ENCODE data around the gene PIK3CB. TPM values are rescaled to one million over a fixed set of nuclear protein-coding genes. Genes with fewer than 3 reads are reported as not detected.
"Not testable (repeated sequence)": the region's sequence is repeated elsewhere in the genome, so short reads cannot be mapped to it uniquely, and the experiment has no call there.

PIK3CB gene
- total RNA-seq, 1 experiment from 2014 or later = 10.3 TPM

GRCh38 chr3:138681463-138682220 lies 153.1 kb downstream of the PIK3CB start:
- no peak for DNase-seq (ENCODE audit: low spot score)

- DNase-seq (ENCODE audit: low spot score) = not testable (repeated sequence)
These were observed 153.8 kb downstream of the PIK3CB start for GRCh38 chr3:138680974-138681373.

- DNase-seq (ENCODE audit: low spot score) = no peak
These were observed 155.8 kb downstream of the PIK3CB start for GRCh38 chr3:138678874-138679392.

DNA sequence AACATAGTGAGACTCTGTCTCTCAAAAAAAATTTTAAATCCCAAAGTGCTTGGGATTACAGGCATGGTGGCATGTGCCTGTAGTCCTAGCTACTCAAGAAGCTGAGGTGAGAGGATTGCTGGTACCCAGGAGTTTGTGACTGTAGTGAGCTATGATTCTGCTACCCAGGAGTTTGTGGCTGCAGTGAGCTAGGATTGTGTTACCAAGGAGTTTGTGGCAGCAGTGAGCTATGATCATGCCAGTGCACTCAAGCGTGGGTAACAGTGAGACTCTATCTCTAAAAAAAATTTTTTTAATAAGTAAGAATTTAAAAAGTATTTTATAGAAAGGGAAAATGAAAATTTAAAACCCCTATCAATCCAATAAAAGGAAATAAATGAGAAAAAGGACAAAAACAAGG lies 156.6 kb downstream of the PIK3CB start:
- DNase-seq (ENCODE audit: low spot score) = no peak

- peak; percentile 15 for DNase-seq (ENCODE audit: low spot score)
These were observed 159.3 kb downstream of the PIK3CB start for GRCh38 chr3:138675393-138675792.

GRCh38 chr3:138673641-138674530 lies 160.8 kb downstream of the PIK3CB start:
- DNase-seq (ENCODE audit: low spot score) = no peak

DNA sequence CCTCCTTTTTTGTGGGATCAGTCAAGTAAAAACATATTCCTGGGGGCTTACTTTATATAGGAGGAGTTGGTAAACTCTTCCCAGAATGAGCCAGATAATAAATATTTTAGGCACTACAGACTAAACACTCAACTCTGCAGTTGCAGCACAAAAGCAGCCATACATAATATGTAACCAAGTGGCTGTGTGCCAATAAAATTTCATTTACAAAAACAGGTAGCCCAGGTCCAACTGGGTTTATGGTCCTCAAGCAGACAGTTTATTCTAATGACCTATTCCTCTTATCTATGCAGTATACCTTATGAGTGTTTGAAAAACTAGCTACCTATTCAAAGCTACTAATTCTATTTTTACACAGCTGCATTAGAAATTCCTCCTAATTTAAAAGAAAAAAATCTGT lies 164.3 kb downstream of the PIK3CB start:
- no peak for DNase-seq (ENCODE audit: low spot score)

GRCh38 chr3:138668107-138668506 lies 166.6 kb downstream of the PIK3CB start:
- DNase-seq (ENCODE audit: low spot score) = no peak

- no peak for DNase-seq (ENCODE audit: low spot score)
These were observed 177.2 kb downstream of the PIK3CB start for GRCh38 chr3:138657508-138657907.

DNA sequence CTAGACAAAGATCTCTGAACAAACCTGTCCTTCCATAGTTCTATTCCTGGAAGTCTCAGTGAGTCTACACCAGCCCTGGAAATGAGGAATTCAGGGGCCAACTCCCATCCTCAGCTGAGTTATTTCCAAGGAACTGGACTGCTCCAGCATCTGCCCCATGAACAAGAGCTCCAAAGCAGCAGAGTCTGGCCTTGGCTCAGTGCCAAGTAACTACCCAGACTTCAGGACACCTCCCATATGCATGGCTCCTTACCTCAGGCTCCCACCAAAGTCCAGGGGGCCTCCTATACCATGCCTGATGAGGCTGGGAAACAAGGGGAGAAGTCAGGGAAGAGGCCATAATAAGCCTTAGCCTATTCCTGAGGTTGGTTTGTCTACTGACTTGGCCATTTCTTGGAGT lies 181.2 kb downstream of the PIK3CB start:
- DNase-seq (ENCODE audit: low spot score) = no peak

DNA sequence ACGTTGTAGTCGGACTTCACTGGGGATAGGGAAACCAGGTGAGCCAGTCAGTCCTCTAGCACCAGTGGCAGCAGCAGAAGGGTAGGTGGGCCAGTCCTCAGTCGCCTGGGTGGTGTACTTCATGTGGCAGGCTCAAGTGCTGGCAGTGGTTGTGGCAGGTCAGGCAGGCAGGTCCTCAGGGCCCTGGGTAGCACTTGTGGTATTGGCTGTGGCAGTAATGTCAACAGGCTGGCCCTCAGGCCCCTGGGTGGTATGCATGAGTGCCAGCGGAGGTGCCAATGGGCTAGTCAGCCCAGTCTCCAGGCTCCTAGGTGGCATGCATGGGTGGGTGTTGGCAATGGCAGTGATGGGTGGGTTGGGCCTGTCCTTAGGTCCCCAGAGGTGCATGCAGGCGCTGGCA lies 185.6 kb downstream of the PIK3CB start:
- no peak for DNase-seq (ENCODE audit: low spot score)

GRCh38 chr3:138646513-138646912 lies 188.2 kb downstream of the PIK3CB start:
- DNase-seq (ENCODE audit: low spot score) = no peak

GRCh38 chr3:138646008-138646407 lies 188.7 kb downstream of the PIK3CB start:
- no peak for DNase-seq (ENCODE audit: low spot score)

GRCh38 chr3:138642927-138643253 lies 191.8 kb downstream of the PIK3CB start:
- no peak for DNase-seq (ENCODE audit: low spot score)

GRCh38 chr3:138642226-138642926 lies 192.4 kb downstream of the PIK3CB start:
- no peak for DNase-seq (ENCODE audit: low spot score)

- peak; percentile 15 for DNase-seq (ENCODE audit: low spot score)
These were observed 194.2 kb downstream of the PIK3CB start for GRCh38 chr3:138640537-138640936.

GRCh38 chr3:138638641-138639040 lies 196.1 kb downstream of the PIK3CB start:
- DNase-seq (ENCODE audit: low spot score) = no peak

DNA sequence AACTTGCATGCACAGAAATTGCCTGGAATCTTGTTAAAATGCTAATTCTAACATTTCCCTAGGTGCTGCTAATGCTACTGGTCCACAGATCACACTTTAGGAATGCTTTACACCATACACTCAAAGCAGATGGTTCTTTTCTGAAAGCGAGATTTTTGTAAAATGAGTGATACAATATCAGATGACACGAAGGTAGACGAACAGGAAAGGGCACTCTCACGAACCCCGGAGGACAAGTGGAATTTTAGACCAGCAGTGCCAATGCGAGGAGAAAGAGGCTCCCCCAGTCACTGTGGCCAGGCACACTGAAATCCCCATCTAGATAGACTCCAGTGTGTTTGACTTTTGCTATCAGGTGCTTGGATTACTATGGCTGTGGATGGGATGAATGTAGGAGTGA lies 205.2 kb downstream of the PIK3CB start:
- no peak for DNase-seq (ENCODE audit: low spot score)

DNA sequence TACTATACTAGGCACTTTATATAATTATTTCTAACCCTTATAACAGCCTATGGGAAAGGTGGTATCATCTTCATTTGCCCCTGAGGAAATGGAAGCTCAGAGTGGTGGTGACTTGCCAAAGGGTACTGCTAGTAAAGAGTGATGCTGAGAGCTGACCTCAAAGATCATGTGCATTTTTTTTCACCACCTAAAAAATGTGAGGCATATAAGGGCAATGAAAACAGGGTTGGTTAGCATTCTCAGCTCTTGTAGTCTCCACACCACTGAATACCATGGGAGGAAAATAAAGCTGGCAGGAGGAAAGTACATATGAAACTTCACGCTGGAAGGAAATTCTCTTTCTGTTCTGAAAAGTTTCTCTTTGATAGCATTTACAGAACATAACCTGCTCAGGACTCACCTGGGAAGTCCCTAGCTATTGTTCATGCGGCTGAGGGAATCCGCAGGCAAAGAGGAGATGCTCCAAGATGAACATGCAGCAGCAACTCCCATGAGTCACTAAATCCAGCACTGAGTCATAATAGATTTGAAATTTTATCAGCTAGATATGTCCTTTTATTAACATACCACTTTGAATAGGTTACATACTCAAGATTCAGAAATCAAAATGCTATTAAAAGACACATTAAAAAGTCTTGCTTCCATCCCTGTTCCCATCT lies 208.9 kb downstream of the PIK3CB start:
- no peak for DNase-seq (ENCODE audit: low spot score)

GRCh38 chr3:138624518-138624917 lies 210.2 kb downstream of the PIK3CB start:
- no peak for DNase-seq (ENCODE audit: low spot score)

DNA sequence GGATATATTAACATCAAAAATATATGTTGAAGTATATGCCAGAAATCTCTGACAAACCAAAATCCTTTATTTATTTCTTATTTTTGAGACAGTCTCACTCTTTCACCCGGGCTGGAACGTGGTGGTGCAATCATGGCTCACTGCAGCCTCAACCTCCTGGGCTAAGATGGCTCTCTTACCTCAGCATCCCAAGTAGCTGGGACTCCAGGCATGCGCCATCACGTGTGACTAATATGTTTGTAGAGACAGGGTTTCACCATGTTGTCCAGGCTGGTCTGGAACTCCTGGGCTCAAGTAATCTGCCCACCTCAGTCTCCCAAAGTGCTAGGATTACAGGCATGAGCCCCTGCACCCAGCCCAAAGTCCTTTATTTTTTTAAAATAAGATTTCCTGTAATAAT lies 214.3 kb downstream of the PIK3CB start:
- DNase-seq (ENCODE audit: low spot score) = no peak

- no peak for DNase-seq (ENCODE audit: low spot score)
These were observed 219.3 kb downstream of the PIK3CB start for GRCh38 chr3:138615462-138615861.
